ENCODE data around the gene FBXL7.

FBXL7 gene

DNA sequence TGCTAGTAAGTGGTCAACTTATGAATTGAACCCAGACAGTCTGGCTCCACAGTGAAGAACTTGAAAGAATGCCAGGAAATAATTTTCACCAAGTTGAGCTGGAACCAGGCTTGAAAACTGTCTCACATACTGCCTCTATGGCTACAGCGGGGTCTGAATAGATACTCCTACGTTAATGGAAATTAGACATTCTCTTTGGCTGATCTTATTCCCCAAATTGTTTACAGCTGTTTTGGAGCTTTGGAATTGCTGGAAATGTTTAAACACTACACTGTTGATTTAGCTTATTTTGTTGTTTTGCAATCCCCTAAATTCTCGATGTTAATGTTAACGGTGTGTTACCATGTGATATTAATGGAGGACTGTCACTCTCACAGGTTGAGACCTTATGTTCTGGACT, 146.4 kb downstream of the FBXL7 start:
- Histone ChIP-seq H3K27ac (ENCODE audit: low read depth, low read length) (no peak overlapping the region), H4K20me1 (ENCODE audit: control insufficient read depth, insufficient read depth, low read depth, low read length) (no peaks in the 10 kb centered on the region), H3K4me2 (ENCODE audit: low read length) (no peak overlapping the region), H3K27me3 (ENCODE audit: control insufficient read depth, low read length) (no peaks in the 10 kb centered on the region), H3K36me3 (ENCODE audit: control insufficient read depth, low read length) (no peaks in the 10 kb centered on the region), H3K9me2 (replicated peaks; ENCODE audit: control insufficient read depth, low read length) (no peaks in the 10 kb centered on the region), H3K9me3 (ENCODE audit: control insufficient read depth, insufficient read depth, low read length) (no peaks in the 10 kb centered on the region), H3K4me1 (ENCODE audit: control insufficient read depth, low read length) (no peaks in the 10 kb centered on the region), H3K79me2 (ENCODE audit: control insufficient read depth, low read length) (no peaks in the 10 kb centered on the region), H3F3A (ENCODE audit: control insufficient read depth, insufficient read depth) (no peaks in the 10 kb centered on the region), H3K4me3 (ENCODE audit: low read length) (no peak overlapping the region)
- no peak for TF ChIP-seq EZH2phosphoT487 (IDR thresholded peaks at IDR 0.05; ENCODE audit: borderline replicate concordance, low read length)
- TF ChIP-seq, protein P1, sequence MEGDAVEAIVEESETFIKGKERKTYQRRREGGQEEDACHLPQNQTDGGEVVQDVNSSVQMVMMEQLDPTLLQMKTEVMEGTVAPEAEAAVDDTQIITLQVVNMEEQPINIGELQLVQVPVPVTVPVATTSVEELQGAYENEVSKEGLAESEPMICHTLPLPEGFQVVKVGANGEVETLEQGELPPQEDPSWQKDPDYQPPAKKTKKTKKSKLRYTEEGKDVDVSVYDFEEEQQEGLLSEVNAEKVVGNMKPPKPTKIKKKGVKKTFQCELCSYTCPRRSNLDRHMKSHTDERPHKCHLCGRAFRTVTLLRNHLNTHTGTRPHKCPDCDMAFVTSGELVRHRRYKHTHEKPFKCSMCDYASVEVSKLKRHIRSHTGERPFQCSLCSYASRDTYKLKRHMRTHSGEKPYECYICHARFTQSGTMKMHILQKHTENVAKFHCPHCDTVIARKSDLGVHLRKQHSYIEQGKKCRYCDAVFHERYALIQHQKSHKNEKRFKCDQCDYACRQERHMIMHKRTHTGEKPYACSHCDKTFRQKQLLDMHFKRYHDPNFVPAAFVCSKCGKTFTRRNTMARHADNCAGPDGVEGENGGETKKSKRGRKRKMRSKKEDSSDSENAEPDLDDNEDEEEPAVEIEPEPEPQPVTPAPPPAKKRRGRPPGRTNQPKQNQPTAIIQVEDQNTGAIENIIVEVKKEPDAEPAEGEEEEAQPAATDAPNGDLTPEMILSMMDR (IDR thresholded peaks at IDR 0.05; ENCODE audit: low read depth, low read length, poor library complexity, severe bottlenecking), result no peak

DNA sequence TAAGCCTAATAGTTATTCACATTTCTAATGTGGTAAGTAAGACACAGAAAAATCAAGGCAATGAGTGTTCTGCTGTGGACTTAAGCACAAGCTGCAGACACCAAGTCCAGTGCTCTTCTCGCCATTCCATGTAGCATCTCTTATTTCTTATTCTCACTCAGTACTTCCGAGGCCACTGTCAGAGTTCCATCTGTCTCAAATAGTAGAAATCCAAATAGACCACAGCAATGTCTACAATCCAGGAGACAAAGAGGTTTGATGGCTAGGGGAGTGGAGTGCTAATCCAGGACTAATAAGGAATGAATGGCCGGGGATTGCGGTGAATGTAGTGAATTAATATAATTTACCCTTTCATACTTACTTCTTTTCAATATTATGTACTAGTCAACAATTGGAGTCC, 147.3 kb downstream of the FBXL7 start:
- H3K27me3 ChIP-seq (ENCODE audit: control insufficient read depth, low read length), result no peaks in the 10 kb centered on the region
- H3K4me3 ChIP-seq (ENCODE audit: low read length), result no peak overlapping the region
- H4K20me1 ChIP-seq (ENCODE audit: control insufficient read depth, insufficient read depth, low read depth, low read length), result no peaks in the 10 kb centered on the region
- no peaks in the 10 kb centered on the region for H3K9me3 ChIP-seq (ENCODE audit: control insufficient read depth, insufficient read depth, low read length)
- H3K4me2 ChIP-seq (ENCODE audit: low read length), result no peak overlapping the region
- H3K79me2 ChIP-seq (ENCODE audit: control insufficient read depth, low read length), result no peaks in the 10 kb centered on the region
- H3F3A ChIP-seq (ENCODE audit: control insufficient read depth, insufficient read depth), result no peaks in the 10 kb centered on the region
- TF ChIP-seq, protein P1 (IDR thresholded peaks at IDR 0.05; ENCODE audit: low read depth, low read length, poor library complexity, severe bottlenecking), result no peak
- no peak for TF ChIP-seq EZH2phosphoT487 (IDR thresholded peaks at IDR 0.05; ENCODE audit: borderline replicate concordance, low read length)
- no peaks in the 10 kb centered on the region for H3K4me1 ChIP-seq (ENCODE audit: control insufficient read depth, low read length)
- no peaks in the 10 kb centered on the region for H3K36me3 ChIP-seq (ENCODE audit: control insufficient read depth, low read length)
- no peak overlapping the region for H3K27ac ChIP-seq (ENCODE audit: low read depth, low read length)
- H3K9me2 ChIP-seq (replicated peaks; ENCODE audit: control insufficient read depth, low read length), result no peaks in the 10 kb centered on the region

DNA sequence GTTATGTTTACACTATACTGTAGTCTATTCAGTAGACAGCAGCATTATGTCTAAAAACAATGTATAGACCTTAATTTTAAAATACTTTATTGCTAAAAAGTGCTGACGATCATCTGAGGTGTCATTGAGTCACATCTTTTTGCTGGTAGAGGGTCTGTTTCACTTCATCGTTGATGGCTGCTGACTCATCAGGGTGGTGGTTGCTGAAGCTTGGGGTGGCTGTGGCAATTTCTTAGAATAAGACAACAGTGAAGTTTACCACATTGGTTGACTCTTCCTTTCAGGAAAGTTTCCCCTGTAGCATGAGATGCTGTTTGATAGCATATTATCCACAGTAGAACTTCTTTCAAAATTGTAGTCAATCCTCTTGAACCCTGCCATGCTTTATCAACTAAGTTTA, 150.3 kb downstream of the FBXL7 start:
- no peaks in the 10 kb centered on the region for H3K4me1 ChIP-seq (ENCODE audit: control insufficient read depth, low read length)
- no peak for TF ChIP-seq EZH2phosphoT487 (IDR thresholded peaks at IDR 0.05; ENCODE audit: borderline replicate concordance, low read length)
- TF ChIP-seq, protein P1 (IDR thresholded peaks at IDR 0.05; ENCODE audit: low read depth, low read length, poor library complexity, severe bottlenecking), result no peak
- H3K9me3 ChIP-seq (ENCODE audit: control insufficient read depth, insufficient read depth, low read length), result no peaks in the 10 kb centered on the region
- no peaks in the 10 kb centered on the region for H3K27me3 ChIP-seq (ENCODE audit: control insufficient read depth, low read length)
- no peaks in the 10 kb centered on the region for H3F3A ChIP-seq (ENCODE audit: control insufficient read depth, insufficient read depth)
- H3K79me2 ChIP-seq (ENCODE audit: control insufficient read depth, low read length), result no peaks in the 10 kb centered on the region
- H4K20me1 ChIP-seq (ENCODE audit: control insufficient read depth, insufficient read depth, low read depth, low read length), result no peaks in the 10 kb centered on the region
- H3K9me2 ChIP-seq (replicated peaks; ENCODE audit: control insufficient read depth, low read length), result no peaks in the 10 kb centered on the region
- no peak overlapping the region for H3K4me2 ChIP-seq (ENCODE audit: low read length)
- no peaks in the 10 kb centered on the region for H3K36me3 ChIP-seq (ENCODE audit: control insufficient read depth, low read length)
- H3K4me3 ChIP-seq (ENCODE audit: low read length), result no peak overlapping the region
- H3K27ac ChIP-seq (ENCODE audit: low read depth, low read length), result no peak overlapping the region

DNA sequence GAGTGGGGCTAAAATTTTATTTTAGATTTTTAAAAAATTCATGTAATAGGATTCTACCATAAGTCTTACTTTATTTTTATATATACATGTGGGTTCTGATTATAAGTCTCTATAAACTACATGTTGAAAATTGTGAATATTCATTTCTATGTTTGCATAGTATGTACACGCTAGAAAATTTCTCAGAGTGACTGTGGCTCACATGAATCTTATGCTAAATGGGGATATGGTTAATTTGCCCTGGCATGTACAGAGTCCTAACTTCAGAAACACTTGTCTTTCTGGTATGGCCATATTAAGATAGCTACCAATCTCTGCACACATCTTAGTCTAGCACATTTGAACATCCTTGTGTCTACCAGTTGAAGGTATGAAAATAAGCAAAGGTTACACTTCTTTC, 154.8 kb downstream of the FBXL7 start:
- Histone ChIP-seq H3K36me3 (ENCODE audit: control insufficient read depth, low read length) (no peaks in the 10 kb centered on the region), H3K27me3 (ENCODE audit: control insufficient read depth, low read length) (no peaks in the 10 kb centered on the region), H4K20me1 (ENCODE audit: control insufficient read depth, insufficient read depth, low read depth, low read length) (no peaks in the 10 kb centered on the region), H3K4me1 (ENCODE audit: control insufficient read depth, low read length) (no peaks in the 10 kb centered on the region), H3K79me2 (ENCODE audit: control insufficient read depth, low read length) (no peaks in the 10 kb centered on the region), H3K4me3 (ENCODE audit: low read length) (no peak overlapping the region), H3K27ac (ENCODE audit: low read depth, low read length) (no peak overlapping the region), H3F3A (ENCODE audit: control insufficient read depth, insufficient read depth) (no peaks in the 10 kb centered on the region), H3K9me3 (ENCODE audit: control insufficient read depth, insufficient read depth, low read length) (no peaks in the 10 kb centered on the region), H3K9me2 (replicated peaks; ENCODE audit: control insufficient read depth, low read length) (no peaks in the 10 kb centered on the region), H3K4me2 (ENCODE audit: low read length) (no peak overlapping the region)
- TF ChIP-seq, protein P1 (IDR thresholded peaks at IDR 0.05; ENCODE audit: low read depth, low read length, poor library complexity, severe bottlenecking), result no peak
